Measurements from ENCODE around the gene TRIM46. TPM values are rescaled to one million over a fixed set of nuclear protein-coding genes. Genes with fewer than 3 reads are reported as not detected.
"Not testable (repeated sequence)": the region's sequence is repeated elsewhere in the genome, so short reads cannot be mapped to it uniquely, and the experiment has no call there.

Gene TRIM46
- total RNA-seq, 1 donor from 2014 or later, result 0.43 TPM

DNA sequence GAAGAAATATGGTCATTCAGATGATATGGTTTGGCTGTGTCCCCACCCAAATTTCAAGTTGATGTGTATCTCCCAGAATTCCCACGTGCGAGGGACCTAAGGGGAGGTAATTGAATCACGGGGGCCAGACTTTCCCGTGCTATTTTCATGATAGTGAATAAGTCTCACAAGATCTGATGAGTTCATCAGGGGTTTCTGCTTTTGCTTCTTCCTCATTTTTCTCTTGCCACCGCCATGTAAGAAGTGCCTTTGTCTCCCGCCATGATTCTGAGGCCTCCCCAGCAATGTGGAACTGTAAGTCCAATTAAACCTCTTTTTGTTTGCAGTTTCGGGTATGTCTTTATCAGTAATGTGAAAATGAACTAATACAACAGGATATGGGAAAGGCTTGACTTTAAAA lies 31.9 kb upstream of the TRIM46 start:
- no peak for DNase-seq
- no peak for ATAC-seq
- intact Hi-C loops (cut with DNase I), result no loop called here

DNA sequence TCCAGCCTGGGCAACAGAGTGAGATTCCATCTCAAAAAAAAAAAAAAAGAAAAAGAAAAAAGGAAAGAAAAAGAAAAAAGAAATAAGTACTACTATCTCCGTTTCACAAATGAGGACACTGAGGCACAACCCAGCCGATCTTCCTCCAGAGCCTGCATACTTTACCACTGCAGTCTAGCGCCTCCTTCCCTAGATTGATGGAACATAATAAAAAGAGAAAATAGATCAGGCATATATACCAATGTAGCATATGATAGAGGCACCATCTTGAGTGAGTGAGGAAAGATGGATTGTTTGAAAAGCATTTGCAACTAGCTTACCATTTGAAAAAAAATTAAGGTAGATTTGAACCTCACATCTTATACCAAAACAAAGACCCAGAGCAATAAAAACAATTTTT lies 28.2 kb upstream of the TRIM46 start:
- no peaks in the 10 kb centered on the region for H3K36me3 ChIP-seq
- TF ChIP-seq CTCF (IDR thresholded peaks at IDR 0.05), result no peak
- no peaks in the 10 kb centered on the region for H3K4me1 ChIP-seq
- ATAC-seq (no peak), DNase-seq (no peak)
- H3K27me3 ChIP-seq, result peaks cover 8% of the 10 kb centered on the region
- H3K9me3 ChIP-seq, result no peaks in the 10 kb centered on the region
- intact Hi-C loops (cut with DNase I), result no loop called here
- H3K27ac ChIP-seq, result no peak overlapping the region
- no peak overlapping the region for H3K4me3 ChIP-seq

More for the DNA sequence above, 31.9 kb upstream of the TRIM46 start:
- Histone ChIP-seq H3K4me3 (no peak overlapping the region), H3K36me3 (peaks cover 15% of the 10 kb centered on the region), H3K4me1 (peaks cover 26% of the 10 kb centered on the region), H3K9me3 (no peaks in the 10 kb centered on the region), H3K27me3 (peaks cover 5% of the 10 kb centered on the region), H3K27ac (no peak overlapping the region)
- TF ChIP-seq CTCF (IDR thresholded peaks at IDR 0.05), result no peak

- H3K36me3 ChIP-seq; H3K4me3 ChIP-seq; H3K27me3 ChIP-seq; ATAC-seq; DNase-seq; H3K9me3 ChIP-seq; intact Hi-C loops (cut with DNase I); H3K27ac ChIP-seq; H3K4me1 ChIP-seq: not testable (repeated sequence)
Measured at GRCh38 chr1:155155996-155156643, 17.5 kb upstream of the TRIM46 start.

DNA sequence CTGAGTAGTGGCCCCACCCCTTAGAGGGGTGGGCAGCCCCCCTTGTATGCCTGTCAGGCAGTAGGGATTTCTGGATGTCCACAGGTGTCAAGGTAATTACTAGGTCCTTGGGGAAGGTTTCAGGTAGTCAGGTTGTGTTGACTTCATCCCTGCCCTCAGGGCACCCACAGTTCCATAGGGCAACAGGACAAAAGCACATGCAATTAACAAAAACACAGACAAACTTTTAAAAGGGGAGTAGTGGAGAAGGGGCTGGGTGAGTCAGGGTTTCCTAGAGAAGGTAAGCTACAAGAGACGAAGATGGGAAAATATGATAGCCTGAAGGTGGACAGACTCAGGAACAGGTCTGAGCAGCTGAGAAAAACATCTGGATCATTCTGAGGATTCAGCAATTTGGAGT lies 14.7 kb upstream of the TRIM46 start:
- ATAC-seq (no peak), DNase-seq (peak; percentile 21)
- H3K9me3 ChIP-seq, result no peaks in the 10 kb centered on the region
- H3K27ac ChIP-seq, result no peak overlapping the region
- intact Hi-C loops (cut with DNase I), result no loop called here
- no peaks in the 10 kb centered on the region for H3K4me1 ChIP-seq
- no peaks in the 10 kb centered on the region for H3K36me3 ChIP-seq
- no peaks in the 10 kb centered on the region for H3K27me3 ChIP-seq
- H3K4me3 ChIP-seq, result no peak overlapping the region
- TF ChIP-seq CTCF (IDR thresholded peaks at IDR 0.05), result no peak

- no peak for ATAC-seq
- peak; percentile 35 for DNase-seq
- H3K4me3 ChIP-seq, result no peak overlapping the region
- TF ChIP-seq CTCF (IDR thresholded peaks at IDR 0.05), result no peak
- no peak overlapping the region for H3K27ac ChIP-seq
- intact Hi-C loops (cut with DNase I), result no loop called here
- no peaks in the 10 kb centered on the region for H3K4me1 ChIP-seq
- H3K36me3 ChIP-seq, result no peaks in the 10 kb centered on the region
- no peaks in the 10 kb centered on the region for H3K9me3 ChIP-seq
- H3K27me3 ChIP-seq, result no peaks in the 10 kb centered on the region
Measured at GRCh38 chr1:155160128-155160527, 13.5 kb upstream of the TRIM46 start.

DNA sequence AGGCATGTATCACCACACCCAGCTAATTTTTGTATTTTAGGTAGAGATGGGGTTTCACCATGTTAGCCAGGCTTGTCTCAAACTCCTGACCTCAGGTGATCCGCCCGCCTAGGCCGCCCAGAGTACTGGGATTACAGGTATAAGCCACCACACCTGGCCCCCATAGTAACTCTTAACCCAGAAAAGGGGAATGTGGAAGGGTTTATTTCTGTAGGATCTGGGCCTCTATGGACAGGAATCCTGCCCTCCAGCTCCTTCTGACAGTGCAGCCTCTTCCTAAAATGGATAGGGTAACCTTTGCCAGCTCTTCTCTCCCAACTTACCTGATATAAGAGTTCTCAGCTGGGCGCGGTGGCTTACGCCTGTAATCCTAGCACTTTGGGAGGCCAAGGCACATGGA lies 11.0 kb upstream of the TRIM46 start:
- H3K27me3 ChIP-seq; H3K4me3 ChIP-seq; ATAC-seq; intact Hi-C loops (cut with DNase I); H3K27ac ChIP-seq; H3K36me3 ChIP-seq; DNase-seq; H3K9me3 ChIP-seq: not testable (repeated sequence)
- peaks cover 14% of the 10 kb centered on the region for H3K4me1 ChIP-seq

GRCh38 chr1:155163785-155164184 lies 9.9 kb upstream of the TRIM46 start:
- H3K9me3 ChIP-seq; DNase-seq; H3K27ac ChIP-seq; ATAC-seq; H3K27me3 ChIP-seq; H3K4me3 ChIP-seq; intact Hi-C loops (cut with DNase I); H3K36me3 ChIP-seq: not testable (repeated sequence)
- H3K4me1 ChIP-seq, result peaks cover 17% of the 10 kb centered on the region

- Histone ChIP-seq H3K36me3 (peaks cover 11% of the 10 kb centered on the region), H3K4me1 (peaks cover 17% of the 10 kb centered on the region)
- H3K4me3 ChIP-seq, ATAC-seq, H3K27me3 ChIP-seq, H3K9me3 ChIP-seq, DNase-seq, H3K27ac ChIP-seq: not testable (repeated sequence)
- intact Hi-C loops (cut with DNase I), result loop anchor here (5.0 kb wide), 1 partner anchor 72 kb away; no protein-coding TSS in a partner anchor
Measured at GRCh38 chr1:155164625-155165024, 9.0 kb upstream of the TRIM46 start.

All from upper lobe of right lung (tissue), 1 donor.